DMS79 treated with DMSO at 0.1 percent for 48 hours (cell line): ENCODE results near the gene TMLHE.
"Not testable (repeated sequence)": the region's sequence is repeated elsewhere in the genome, so short reads cannot be mapped to it uniquely, and the experiment has no call there.

Experiments
- DNase-seq: peaks from one replicate; lab custom pipeline; 2025; lab: John Stamatoyannopoulos, UW

TMLHE gene

GRCh38 chrX:155495134-155495533 lies 117.6 kb downstream of the TMLHE start:
- not testable (repeated sequence) for DNase-seq

- not testable (repeated sequence) for DNase-seq
Observed at GRCh38 chrX:155491421-155491820, 121.3 kb downstream of the TMLHE start.

- DNase-seq = not testable (repeated sequence)
Observed at GRCh38 chrX:155477136-155477535, 135.6 kb downstream of the TMLHE start.

GRCh38 chrX:155466269-155466938 lies 146.3 kb downstream of the TMLHE start:
- not testable (repeated sequence) for DNase-seq

GRCh38 chrX:155460501-155460900 lies 152.3 kb downstream of the TMLHE start:
- DNase-seq = not testable (repeated sequence)

- DNase-seq = not testable (repeated sequence)
Observed at GRCh38 chrX:155458471-155458870, 154.3 kb downstream of the TMLHE start, which contains the start of gene F8A3. F8A3 (minus strand) TSS chrX:155458620; CDS start chrX:155458600, 20 bp downstream.

GRCh38 chrX:155457761-155458447 lies 154.8 kb downstream of the TMLHE start:
- DNase-seq = not testable (repeated sequence)

- no peak for DNase-seq
Observed at GRCh38 chrX:155441097-155441496, 171.7 kb downstream of the TMLHE start.
